ENCODE measurements around the gene MCM9. TPM values are rescaled to one million over a fixed set of nuclear protein-coding genes. Genes with fewer than 3 reads are reported as not detected.

MCM9 gene
- total and polyA plus RNA-seq, 12 donors = 3.1 to 20.5 (median 14.5) TPM

GRCh38 chr6:118952683-118953082 lies 17.7 kb upstream of the MCM9 start:
- Histone ChIP-seq H3K9me3 (replicated peaks in 1 of 3) (no peaks in the 10 kb centered on the region), H3K36me3 (replicated peaks in 1 of 2) (no peaks in the 10 kb centered on the region), H3K27ac (no peak overlapping the region), H3K4me1 (replicated peaks in 1 of 2) (no peaks in the 10 kb centered on the region), H3K4me3 (no peak overlapping the region), H3K27me3 (no peaks in the 10 kb centered on the region)
- intact Hi-C loops (cut with DNase I) = no loop called here
- WGBS, 4 donors = 95 to 100% (median 97%) methylated on average over 2 of the region's 2 CpGs
- TF ChIP-seq POLR2A (IDR thresholded peaks at IDR 0.05) = no peak
- TF ChIP-seq, protein P1, sequence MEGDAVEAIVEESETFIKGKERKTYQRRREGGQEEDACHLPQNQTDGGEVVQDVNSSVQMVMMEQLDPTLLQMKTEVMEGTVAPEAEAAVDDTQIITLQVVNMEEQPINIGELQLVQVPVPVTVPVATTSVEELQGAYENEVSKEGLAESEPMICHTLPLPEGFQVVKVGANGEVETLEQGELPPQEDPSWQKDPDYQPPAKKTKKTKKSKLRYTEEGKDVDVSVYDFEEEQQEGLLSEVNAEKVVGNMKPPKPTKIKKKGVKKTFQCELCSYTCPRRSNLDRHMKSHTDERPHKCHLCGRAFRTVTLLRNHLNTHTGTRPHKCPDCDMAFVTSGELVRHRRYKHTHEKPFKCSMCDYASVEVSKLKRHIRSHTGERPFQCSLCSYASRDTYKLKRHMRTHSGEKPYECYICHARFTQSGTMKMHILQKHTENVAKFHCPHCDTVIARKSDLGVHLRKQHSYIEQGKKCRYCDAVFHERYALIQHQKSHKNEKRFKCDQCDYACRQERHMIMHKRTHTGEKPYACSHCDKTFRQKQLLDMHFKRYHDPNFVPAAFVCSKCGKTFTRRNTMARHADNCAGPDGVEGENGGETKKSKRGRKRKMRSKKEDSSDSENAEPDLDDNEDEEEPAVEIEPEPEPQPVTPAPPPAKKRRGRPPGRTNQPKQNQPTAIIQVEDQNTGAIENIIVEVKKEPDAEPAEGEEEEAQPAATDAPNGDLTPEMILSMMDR (IDR thresholded peaks at IDR 0.05) = no peak
- no peak for DNase-seq

GRCh38 chr6:118945217-118945616 lies 10.3 kb upstream of the MCM9 start:
- DNase-seq = no peak
- Histone ChIP-seq H3K4me1 (replicated peaks in 1 of 2) (no peaks in the 10 kb centered on the region), H3K36me3 (replicated peaks in 1 of 2) (no peaks in the 10 kb centered on the region), H3K27me3 (no peaks in the 10 kb centered on the region), H3K4me3 (no peak overlapping the region), H3K27ac (no peak overlapping the region), H3K9me3 (replicated peaks in 1 of 3) (peaks cover 0 to 8% (median 8%) of the 10 kb centered on the region in 3 donors)
- intact Hi-C loops (cut with DNase I) = no loop called here
- TF ChIP-seq POLR2A (IDR thresholded peaks at IDR 0.05) = no peak
- TF ChIP-seq, protein P1 (IDR thresholded peaks at IDR 0.05) = no peak

GRCh38 chr6:118940770-118941169 lies 5.8 kb upstream of the MCM9 start:
- Histone ChIP-seq H3K27ac (no peak overlapping the region), H3K9me3 (replicated peaks in 1 of 3) (peaks cover 0 to 8% (median 7%) of the 10 kb centered on the region in 3 donors), H3K4me1 (replicated peaks in 1 of 2) (peaks cover 0 to under 1% of the 10 kb centered on the region in 2 donors), H3K27me3 (no peaks in the 10 kb centered on the region), H3K36me3 (replicated peaks in 1 of 2) (no peaks in the 10 kb centered on the region), H3K4me3 (no peak overlapping the region)
- WGBS, 4 donors = 71 to 99% (median 94%) methylated on average over 1 to 2 of the region's 2 CpGs
- no peak for DNase-seq
- intact Hi-C loops (cut with DNase I) = no loop called here
- TF ChIP-seq POLR2A (IDR thresholded peaks at IDR 0.05) = no peak
- TF ChIP-seq, protein P1 (IDR thresholded peaks at IDR 0.05) = no peak

GRCh38 chr6:118939683-118940082 lies 4.7 kb upstream of the MCM9 start:
- Histone ChIP-seq H3K4me3 (no peak overlapping the region), H3K27ac (no peak overlapping the region), H3K4me1 (replicated peaks in 1 of 2) (peaks cover 0 to 7% of the 10 kb centered on the region in 2 donors), H3K36me3 (replicated peaks in 1 of 2) (no peaks in the 10 kb centered on the region), H3K27me3 (no peaks in the 10 kb centered on the region), H3K9me3 (replicated peaks in 1 of 3) (peaks cover 0 to 5% (median 0%) of the 10 kb centered on the region in 3 donors)
- WGBS, 4 donors = 90 to 100% (median 100%) methylated on average over 1 of the region's 1 CpG
- intact Hi-C loops (cut with DNase I) = no loop called here
- TF ChIP-seq POLR2A (IDR thresholded peaks at IDR 0.05) = no peak
- TF ChIP-seq, protein P1 (IDR thresholded peaks at IDR 0.05) = no peak
- DNase-seq = peak in 1 of 7 donors; percentile 8

Data from adrenal gland (tissue), 12 donors.